GM12874 (cell line): ENCODE measurements around the gene MED8.

Experiments used
- CTCF ChIP-seq: IDR thresholded peaks from 2 replicates; pipeline ENCODE4 v1.5.1; 2011; ENCODE audit warnings: low read depth, mild to moderate bottlenecking, control low read depth, low read length, moderate library complexity; ENCODE audit not compliant: insufficient read depth

Gene MED8

GRCh38 chr1:43388613-43389012 lies 987 bp downstream of the MED8 start:
- TF ChIP-seq CTCF = no peak

GRCh38 chr1:43387976-43388599 lies 1.5 kb downstream of the MED8 start:
- no peak for TF ChIP-seq CTCF

- TF ChIP-seq CTCF = no peak
Measured at GRCh38 chr1:43386676-43387075, 2.9 kb downstream of the MED8 start.

- TF ChIP-seq CTCF = no peak
Measured at GRCh38 chr1:43383449-43383848, 6.2 kb downstream of the MED8 start.

- TF ChIP-seq CTCF = no peak
Measured at GRCh38 chr1:43382027-43382779, 7.4 kb downstream of the MED8 start.

- no peak for TF ChIP-seq CTCF
Measured at GRCh38 chr1:43381612-43382011, 8.0 kb downstream of the MED8 start.

- TF ChIP-seq CTCF = no peak
Measured at GRCh38 chr1:43379476-43379875, 10.1 kb downstream of the MED8 start.
